PC-3 (cell line): ENCODE data around the gene UBE2G1. TPM values are rescaled to one million over a fixed set of nuclear protein-coding genes. Genes with fewer than 3 reads are reported as not detected.

Experiments used
- ATAC-seq: fragments of 200-7000 bp; cut with Tn5 transposase; 2 replicates; pipeline ENCODE4 v1.9.1; 2020; ENCODE audit warnings: mild to moderate bottlenecking, moderate library complexity
- BruUV-seq: library from RNA; stranded (reverse); fragments of 400-500 nt; replicated peaks from 2 replicates; lab custom pipeline; 2021; lab: Mats Ljungman, UMichigan
- CTCF ChIA-PET: fragments of 300-600 bp; sonication (Branson Sonifier 250); formaldehyde crosslinking; loops from one replicate; lab custom pipeline; 2022; ENCODE audit warnings: antibody characterized with exemption; lab: Charles Lee
- POLR2A ChIA-PET: fragments of 300-600 bp; sonication (Branson Sonifier 250); formaldehyde crosslinking; loops from one replicate; lab custom pipeline; 2022; ENCODE audit warnings: antibody characterized with exemption; ENCODE audit not compliant: unreplicated experiment; lab: Charles Lee
- DNase-seq: peaks from one replicate; pipeline ENCODE4 v3.0.0-alpha.2; 2015
- H2AFZ ChIP-seq: fragments of 300-600 bp; sonication (generic); 2 replicates; pipeline ENCODE4 v1.6.0; 2016; ENCODE audit warnings: antibody characterized with exemption, low read length
- H3F3A ChIP-seq: fragments of 300-600 bp; sonication (generic); one replicate; pipeline ENCODE4 v1.6.0; 2017; ENCODE audit warnings: antibody characterized with exemption, low read length, control low read depth, mild to moderate bottlenecking; ENCODE audit not compliant: unreplicated experiment
- H3K27ac ChIP-seq: fragments of 300-600 bp; sonication (generic); 2 replicates; pipeline ENCODE4 v1.5.1; 2016; ENCODE audit warnings: mild to moderate bottlenecking, low read length
- H3K27me3 ChIP-seq: fragments of 300-600 bp; sonication (generic); 2 replicates; pipeline ENCODE4 v1.6.1; 2016; ENCODE audit warnings: low read length, mixed read lengths
- H3K36me3 ChIP-seq: fragments of 300-600 bp; sonication (generic); 2 replicates; pipeline ENCODE4 v1.6.1; 2016; ENCODE audit warnings: low read depth, mixed run types, low read length, mixed read lengths
- H3K4me1 ChIP-seq: fragments of 300-600 bp; sonication (generic); 2 replicates; pipeline ENCODE4 v1.5.1; 2016; ENCODE audit warnings: low read length; ENCODE audit not compliant: insufficient read depth
- H3K4me2 ChIP-seq: fragments of 300-600 bp; sonication (generic); 2 replicates; pipeline ENCODE4 v1.6.0; 2016; ENCODE audit warnings: low read length
- H3K4me3 ChIP-seq: fragments of 300-600 bp; sonication (generic); 2 replicates; pipeline ENCODE4 v1.5.1; 2016; ENCODE audit warnings: mild to moderate bottlenecking, low read length, mixed read lengths
- H3K79me2 ChIP-seq: fragments of 300-600 bp; sonication (generic); 2 replicates; pipeline ENCODE4 v1.6.1; 2017; ENCODE audit warnings: low read length, mixed read lengths
- H3K9ac ChIP-seq: fragments of 300-600 bp; sonication (generic); 2 replicates; pipeline ENCODE4 v1.6.0; 2016; ENCODE audit warnings: mild to moderate bottlenecking, low read length
- H3K9me2 ChIP-seq: fragments of 300-600 bp; sonication (generic); replicated peaks from 2 replicates; pipeline ENCODE4 v1.6.1; 2016; ENCODE audit warnings: mixed run types, low read length, mixed read lengths
- H3K9me3 ChIP-seq: fragments of 300-600 bp; sonication (generic); 2 replicates; pipeline ENCODE4 v1.6.1; 2016; ENCODE audit warnings: low read length, mixed read lengths
- H4K20me1 ChIP-seq: fragments of 300-600 bp; sonication (generic); 2 replicates; pipeline ENCODE4 v1.6.1; 2016; ENCODE audit warnings: low read length, mixed read lengths
- EZH2 ChIP-seq: fragments of 300-600 bp; sonication (generic); IDR thresholded peaks from one replicate; pipeline ENCODE4 v1.6.1; 2017; ENCODE audit warnings: antibody characterized with exemption, mild to moderate bottlenecking, low read length; ENCODE audit not compliant: unreplicated experiment
- EZH2phosphoT487 ChIP-seq: fragments of 300-600 bp; sonication (generic); IDR thresholded peaks from 2 replicates; pipeline ENCODE4 v1.6.1; 2018; ENCODE audit warnings: mild to moderate bottlenecking, antibody characterized with exemption, low read length, borderline replicate concordance
- intact Hi-C: fragments of 100-400 bp; cut with micrococcal nuclease; formaldehyde crosslinking; loops from 2 replicates; pipeline ENCODE4 v1.9.0; 2023
- total RNA-seq: library from RNA; depleted of rRNA; stranded (reverse); fragments of >200 nt; gene quantifications from 2 replicates; pipeline ENCODE4 v1.2.3, GENCODE V29; 2014
- TF ChIP-seq, protein P1 (sequence below): fragments of 300-600 bp; sonication (generic); conservative IDR thresholded peaks from 2 replicates; pipeline ENCODE4 v1.5.1; 2017; ENCODE audit warnings: antibody characterized with exemption, low read depth, mild to moderate bottlenecking, low read length

Gene UBE2G1
- total RNA-seq, 1 experiment from 2014 or later = 35.8 TPM

DNA sequence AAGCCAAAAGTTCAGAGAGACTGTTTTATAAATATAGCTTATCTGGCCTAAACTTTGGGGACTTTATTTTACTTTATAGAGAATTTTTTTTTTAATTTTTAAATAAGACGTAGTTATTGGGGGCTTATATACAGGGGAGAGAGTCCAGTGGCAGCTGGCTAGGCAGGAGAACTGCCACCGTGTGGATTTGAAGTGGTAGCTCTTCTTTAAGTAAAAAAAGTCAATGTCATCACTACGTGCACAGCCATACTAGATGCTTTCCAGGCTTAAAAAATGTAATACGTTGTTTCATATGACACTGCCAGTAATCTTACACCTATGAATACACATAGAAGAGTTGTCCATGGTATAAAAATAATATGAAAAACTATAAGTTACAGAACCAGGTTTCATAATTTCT lies 70.8 kb downstream of the UBE2G1 start:
- intact Hi-C loops = no loop called here
- Histone ChIP-seq H3K27ac (no peak overlapping the region), H3K36me3 (no peaks in the 10 kb centered on the region; the same call in 1 of the 2 replicates), H3K79me2 (peaks cover 36% of the 10 kb centered on the region), H3K4me3 (no peak overlapping the region), H2AFZ (no peak overlapping the region), H3K9me3 (no peaks in the 10 kb centered on the region), H3K4me1 (no peaks in the 10 kb centered on the region), H3K9ac (no peak overlapping the region), H3K4me2 (no peak overlapping the region), H3K9me2 (no peaks in the 10 kb centered on the region), H3F3A (no peaks in the 10 kb centered on the region), H3K27me3 (no peaks in the 10 kb centered on the region), H4K20me1 (no peaks in the 10 kb centered on the region)
- ATAC-seq = no peak
- DNase-seq = no peak
- TF ChIP-seq EZH2phosphoT487 = no peak
- no peak for TF ChIP-seq EZH2
- TF ChIP-seq, protein P1, sequence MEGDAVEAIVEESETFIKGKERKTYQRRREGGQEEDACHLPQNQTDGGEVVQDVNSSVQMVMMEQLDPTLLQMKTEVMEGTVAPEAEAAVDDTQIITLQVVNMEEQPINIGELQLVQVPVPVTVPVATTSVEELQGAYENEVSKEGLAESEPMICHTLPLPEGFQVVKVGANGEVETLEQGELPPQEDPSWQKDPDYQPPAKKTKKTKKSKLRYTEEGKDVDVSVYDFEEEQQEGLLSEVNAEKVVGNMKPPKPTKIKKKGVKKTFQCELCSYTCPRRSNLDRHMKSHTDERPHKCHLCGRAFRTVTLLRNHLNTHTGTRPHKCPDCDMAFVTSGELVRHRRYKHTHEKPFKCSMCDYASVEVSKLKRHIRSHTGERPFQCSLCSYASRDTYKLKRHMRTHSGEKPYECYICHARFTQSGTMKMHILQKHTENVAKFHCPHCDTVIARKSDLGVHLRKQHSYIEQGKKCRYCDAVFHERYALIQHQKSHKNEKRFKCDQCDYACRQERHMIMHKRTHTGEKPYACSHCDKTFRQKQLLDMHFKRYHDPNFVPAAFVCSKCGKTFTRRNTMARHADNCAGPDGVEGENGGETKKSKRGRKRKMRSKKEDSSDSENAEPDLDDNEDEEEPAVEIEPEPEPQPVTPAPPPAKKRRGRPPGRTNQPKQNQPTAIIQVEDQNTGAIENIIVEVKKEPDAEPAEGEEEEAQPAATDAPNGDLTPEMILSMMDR = no peak
- CTCF ChIA-PET = no interaction called here
- no TSS peak for BruUV-seq
- POLR2A ChIA-PET = no interaction called here

DNA sequence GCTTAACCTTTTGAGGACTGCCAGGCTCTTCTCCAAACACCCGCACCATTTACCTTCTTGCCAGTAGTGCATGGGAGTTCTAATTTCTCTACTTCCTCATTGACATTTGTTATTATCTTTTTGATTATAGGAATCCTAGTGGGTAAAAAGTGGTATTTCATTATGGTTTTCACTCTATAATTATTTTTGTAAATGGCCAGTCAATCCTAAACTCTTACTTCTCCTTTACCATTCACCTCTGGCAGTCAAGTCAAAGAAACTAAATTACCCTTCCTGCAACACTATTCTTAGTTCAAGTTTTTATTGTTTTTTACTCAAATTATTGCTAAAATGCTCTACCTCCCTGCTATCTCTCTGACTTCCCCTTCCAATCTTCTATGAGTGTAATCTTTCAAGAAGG lies 72.9 kb downstream of the UBE2G1 start:
- H3K27me3 ChIP-seq = no peaks in the 10 kb centered on the region
- H3K4me2 ChIP-seq = no peak overlapping the region
- no peak for ATAC-seq
- no peak overlapping the region for H3K27ac ChIP-seq
- no peaks in the 10 kb centered on the region for H3K9me2 ChIP-seq
- H3K79me2 ChIP-seq = peaks cover 26% of the 10 kb centered on the region
- no peak overlapping the region for H3K9ac ChIP-seq
- H3F3A ChIP-seq = no peaks in the 10 kb centered on the region
- no TSS peak for BruUV-seq
- no peaks in the 10 kb centered on the region; the same call in none of the 2 replicates for H3K36me3 ChIP-seq
- no peak for DNase-seq
- no peak overlapping the region for H3K4me3 ChIP-seq
- no peaks in the 10 kb centered on the region for H3K9me3 ChIP-seq
- POLR2A ChIA-PET = no interaction called here
- CTCF ChIA-PET = no interaction called here
- TF ChIP-seq EZH2phosphoT487 (no peak), EZH2 (no peak)
- TF ChIP-seq, protein P1 = no peak
- H4K20me1 ChIP-seq = no peaks in the 10 kb centered on the region
- no peaks in the 10 kb centered on the region for H3K4me1 ChIP-seq
- no peak overlapping the region for H2AFZ ChIP-seq
- intact Hi-C loops = no loop called here

- no peaks in the 10 kb centered on the region for H3F3A ChIP-seq
- H3K4me3 ChIP-seq = no peak overlapping the region
- ChIA-PET CTCF (no interaction called here), POLR2A (no interaction called here)
- no peak overlapping the region for H3K4me2 ChIP-seq
- H2AFZ ChIP-seq = no peak overlapping the region
- no peak overlapping the region for H3K9ac ChIP-seq
- no peak for DNase-seq
- no peaks in the 10 kb centered on the region for H3K4me1 ChIP-seq
- H4K20me1 ChIP-seq = no peaks in the 10 kb centered on the region
- no peaks in the 10 kb centered on the region for H3K9me3 ChIP-seq
- no TSS peak for BruUV-seq
- no peaks in the 10 kb centered on the region for H3K9me2 ChIP-seq
- no peaks in the 10 kb centered on the region; the same call in 1 of the 2 replicates for H3K79me2 ChIP-seq
- intact Hi-C loops = no loop called here
- no peak overlapping the region for H3K27ac ChIP-seq
- ATAC-seq = no peak
- TF ChIP-seq EZH2 = no peak
- no peak for TF ChIP-seq EZH2phosphoT487
- TF ChIP-seq, protein P1 = no peak
- H3K36me3 ChIP-seq = no peaks in the 10 kb centered on the region; the same call in 1 of the 2 replicates
- no peaks in the 10 kb centered on the region for H3K27me3 ChIP-seq
Observed at GRCh38 chr17:4287710-4288109, 78.8 kb downstream of the UBE2G1 start.
